Nephron (organoid): ENCODE measurements around the gene ZNFX1.
"Not testable (repeated sequence)": the region's sequence is repeated elsewhere in the genome, so short reads cannot be mapped to it uniquely, and the experiment has no call there.

Experiments used
- H3K27ac Mint-ChIP-seq, 3 experiments: 2 replicates each; pipeline ENCODE4 v1.8.0; 2020; ENCODE audit warnings: mixed read lengths in 3 of 3, mild to moderate bottlenecking in 2 of 3, moderate library complexity in 1 of 3
- H3K27me3 Mint-ChIP-seq: 2 replicates; pipeline ENCODE4 v1.8.0; 2021; ENCODE audit warnings: low read depth, mild to moderate bottlenecking, moderate library complexity, mixed read lengths
- H3K36me3 Mint-ChIP-seq: 2 replicates; pipeline ENCODE4 v1.8.0; 2020; ENCODE audit warnings: low read depth, mixed read lengths
- H3K4me1 Mint-ChIP-seq: 2 replicates; pipeline ENCODE4 v1.8.0; 2020; ENCODE audit warnings: mixed read lengths
- H3K4me3 Mint-ChIP-seq, 3 experiments: 2 replicates each; pipeline ENCODE4 v1.8.0; 2020; ENCODE audit warnings: mild to moderate bottlenecking in 3 of 3, mixed read lengths in 3 of 3, moderate library complexity in 2 of 3
- H3K9me3 Mint-ChIP-seq: 2 replicates; pipeline ENCODE4 v1.8.0; 2020; ENCODE audit warnings: mixed read lengths
- TF ChIP-seq, protein P1 (sequence below), 3 experiments: fragments of 200-600 bp; sonication (generic); IDR thresholded peaks; one replicate each; pipeline ENCODE4 v1.5.0; 2021; ENCODE audit warnings: antibody characterized with exemption in 3 of 3; ENCODE audit not compliant: unreplicated experiment in 3 of 3

The ZNFX1 gene

DNA sequence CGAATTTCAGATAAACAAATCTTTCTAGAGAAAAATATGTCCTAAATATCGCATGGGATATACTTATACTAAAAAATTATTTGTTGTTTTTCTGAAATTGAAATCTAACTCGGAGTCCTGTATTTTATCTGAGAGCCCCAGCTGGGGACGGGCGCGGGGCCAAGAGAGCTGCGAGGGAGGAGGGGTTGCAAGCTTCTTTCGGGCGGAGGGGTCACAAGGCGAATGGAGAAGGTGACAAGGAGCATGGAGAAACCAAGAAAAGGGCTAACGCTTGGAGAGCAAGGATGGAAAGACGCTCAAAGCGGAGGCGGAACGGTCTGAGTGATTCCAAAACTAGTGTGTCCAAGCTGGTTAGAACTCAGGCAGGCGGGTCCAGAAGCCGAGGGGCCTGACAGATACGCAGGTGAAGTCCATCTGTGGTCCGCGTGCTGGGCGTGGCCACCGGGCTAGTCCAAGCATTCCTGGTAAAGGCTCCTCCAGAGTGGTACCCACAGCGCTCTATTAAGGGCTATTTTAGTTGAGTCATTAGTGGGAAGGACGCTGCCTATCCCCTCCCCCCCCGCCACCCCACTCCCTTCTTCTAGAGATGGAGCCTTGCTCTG is 41.5 kb upstream of the ZNFX1 start:
- TF ChIP-seq, protein P1, sequence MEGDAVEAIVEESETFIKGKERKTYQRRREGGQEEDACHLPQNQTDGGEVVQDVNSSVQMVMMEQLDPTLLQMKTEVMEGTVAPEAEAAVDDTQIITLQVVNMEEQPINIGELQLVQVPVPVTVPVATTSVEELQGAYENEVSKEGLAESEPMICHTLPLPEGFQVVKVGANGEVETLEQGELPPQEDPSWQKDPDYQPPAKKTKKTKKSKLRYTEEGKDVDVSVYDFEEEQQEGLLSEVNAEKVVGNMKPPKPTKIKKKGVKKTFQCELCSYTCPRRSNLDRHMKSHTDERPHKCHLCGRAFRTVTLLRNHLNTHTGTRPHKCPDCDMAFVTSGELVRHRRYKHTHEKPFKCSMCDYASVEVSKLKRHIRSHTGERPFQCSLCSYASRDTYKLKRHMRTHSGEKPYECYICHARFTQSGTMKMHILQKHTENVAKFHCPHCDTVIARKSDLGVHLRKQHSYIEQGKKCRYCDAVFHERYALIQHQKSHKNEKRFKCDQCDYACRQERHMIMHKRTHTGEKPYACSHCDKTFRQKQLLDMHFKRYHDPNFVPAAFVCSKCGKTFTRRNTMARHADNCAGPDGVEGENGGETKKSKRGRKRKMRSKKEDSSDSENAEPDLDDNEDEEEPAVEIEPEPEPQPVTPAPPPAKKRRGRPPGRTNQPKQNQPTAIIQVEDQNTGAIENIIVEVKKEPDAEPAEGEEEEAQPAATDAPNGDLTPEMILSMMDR (IDR thresholded peaks at IDR 0.05; ENCODE audit: unreplicated experiment in 3 of 3) = no peak
- H3K27me3 Mint-ChIP-seq = peaks cover 90% of the 10 kb centered on the region
- H3K36me3 Mint-ChIP-seq = peaks cover 3% of the 10 kb centered on the region
- no peak overlapping the region for H3K27ac Mint-ChIP-seq
- peaks cover 19% of the 10 kb centered on the region for H3K4me1 Mint-ChIP-seq
- H3K4me3 Mint-ChIP-seq = peak overlapping the region; percentile 71 to 74 (median 72)
- peaks cover 8% of the 10 kb centered on the region for H3K9me3 Mint-ChIP-seq

GRCh38 chr20:49318430-49319207 is 40.8 kb upstream of the ZNFX1 start:
- Mint-ChIP-seq H3K27me3 (peaks cover 95% of the 10 kb centered on the region), H3K4me3 (peak overlapping the region; percentile 71 to 74 (median 72)), H3K36me3 (peaks cover 3% of the 10 kb centered on the region), H3K4me1 (peaks cover 15% of the 10 kb centered on the region), H3K9me3 (peaks cover 8% of the 10 kb centered on the region), H3K27ac (no peak overlapping the region)
- TF ChIP-seq, protein P1 (IDR thresholded peaks at IDR 0.05; ENCODE audit: unreplicated experiment in 3 of 3) = no peak

- H3K27me3 Mint-ChIP-seq = peaks cover 95% of the 10 kb centered on the region
- peaks cover 8% of the 10 kb centered on the region for H3K9me3 Mint-ChIP-seq
- TF ChIP-seq, protein P1 (IDR thresholded peaks at IDR 0.05; ENCODE audit: unreplicated experiment in 3 of 3) = no peak
Measured at GRCh38 chr20:49318091-49318429, 40.2 kb upstream of the ZNFX1 start.

GRCh38 chr20:49316704-49317103 is 38.8 kb upstream of the ZNFX1 start:
- no peak overlapping the region for H3K4me3 Mint-ChIP-seq
- H3K27ac Mint-ChIP-seq = no peak overlapping the region
- H3K27me3 Mint-ChIP-seq = peaks cover 94% of the 10 kb centered on the region
- peaks cover 8% of the 10 kb centered on the region for H3K9me3 Mint-ChIP-seq
- peaks cover 3% of the 10 kb centered on the region for H3K36me3 Mint-ChIP-seq
- TF ChIP-seq, protein P1 (IDR thresholded peaks at IDR 0.05; ENCODE audit: unreplicated experiment in 3 of 3) = no peak
- H3K4me1 Mint-ChIP-seq = peaks cover 14% of the 10 kb centered on the region

More at GRCh38 chr20:49318091-49318429, 40.2 kb upstream of the ZNFX1 start:
- Mint-ChIP-seq H3K27ac (no peak overlapping the region), H3K4me3 (peak overlapping the region; percentile 62 to 74 (median 71)), H3K36me3 (peaks cover 3% of the 10 kb centered on the region), H3K4me1 (peaks cover 14% of the 10 kb centered on the region)

DNA sequence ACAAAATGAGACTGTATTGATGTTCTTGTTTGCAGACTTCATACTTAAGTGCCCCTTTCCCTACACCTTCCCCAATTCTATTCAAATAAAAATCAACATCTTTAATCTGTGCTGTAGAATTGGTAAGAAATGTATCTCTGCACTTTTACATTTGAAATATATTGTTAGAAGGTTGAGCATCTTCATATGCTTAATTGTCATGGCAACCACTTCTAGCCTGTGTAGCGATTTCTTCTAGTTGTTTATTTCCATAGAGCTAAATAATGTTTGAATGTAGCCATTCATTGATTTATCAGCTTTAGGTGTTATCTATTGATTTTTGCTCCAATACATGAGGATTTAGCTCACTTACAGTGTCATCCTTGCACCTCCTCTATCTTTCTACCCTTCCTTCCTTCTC is 37.7 kb upstream of the ZNFX1 start:
- H3K27ac Mint-ChIP-seq = no peak overlapping the region
- H3K4me1 Mint-ChIP-seq = peaks cover 14% of the 10 kb centered on the region
- no peak overlapping the region for H3K4me3 Mint-ChIP-seq
- H3K9me3 Mint-ChIP-seq = peaks cover 8% of the 10 kb centered on the region
- TF ChIP-seq, protein P1 (IDR thresholded peaks at IDR 0.05; ENCODE audit: unreplicated experiment in 3 of 3) = no peak
- H3K36me3 Mint-ChIP-seq = peaks cover 3% of the 10 kb centered on the region
- peaks cover 92% of the 10 kb centered on the region for H3K27me3 Mint-ChIP-seq

- H3K36me3 Mint-ChIP-seq, H3K27ac Mint-ChIP-seq, H3K9me3 Mint-ChIP-seq, H3K4me3 Mint-ChIP-seq: not testable (repeated sequence)
- Mint-ChIP-seq H3K4me1 (peaks cover 10% of the 10 kb centered on the region), H3K27me3 (peaks cover 92% of the 10 kb centered on the region)
Measured at GRCh38 chr20:49314052-49314451, 36.2 kb upstream of the ZNFX1 start.
